NT2/D1 (cell line): ENCODE data around the gene STN1.

ENCODE experiments used
- SUZ12 ChIP-seq: IDR thresholded peaks from 2 replicates; pipeline ENCODE4 v1.6.1; 2011; ENCODE audit not compliant: insufficient read length, insufficient read depth; ENCODE audit errors: extremely low read depth
- YY1 ChIP-seq: IDR thresholded peaks from 2 replicates; pipeline ENCODE4 v1.6.1; 2011; ENCODE audit not compliant: insufficient read length, insufficient read depth
- ZNF274 ChIP-seq: IDR thresholded peaks from 2 replicates; pipeline ENCODE4 v1.6.1; 2011; ENCODE audit warnings: mild to moderate bottlenecking, low read depth, low read length

DNA sequence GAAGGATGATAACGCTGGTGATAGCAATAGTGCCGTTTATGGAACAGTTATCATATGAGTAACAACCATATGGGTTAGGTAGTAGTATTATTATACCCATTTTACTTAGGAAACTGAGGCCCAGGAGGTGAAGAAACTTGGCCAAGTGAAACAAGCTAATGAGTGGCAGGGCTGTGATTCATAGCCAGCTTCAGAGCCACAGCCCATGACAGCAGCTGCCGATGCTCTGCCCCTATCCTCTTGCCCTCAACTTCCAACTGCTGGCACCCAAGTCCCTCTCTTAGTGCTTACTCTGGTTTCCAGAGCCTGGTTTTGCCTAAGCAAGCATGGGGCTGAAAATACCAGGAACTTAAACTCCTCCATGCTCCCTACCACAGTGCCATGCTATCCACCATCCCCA, 74.9 kb downstream of the STN1 start:
- TF ChIP-seq ZNF274 (no peak), YY1 (no peak), SUZ12 (no peak)
